ENCODE data around the gene EIF1AY.

Gene EIF1AY

DNA sequence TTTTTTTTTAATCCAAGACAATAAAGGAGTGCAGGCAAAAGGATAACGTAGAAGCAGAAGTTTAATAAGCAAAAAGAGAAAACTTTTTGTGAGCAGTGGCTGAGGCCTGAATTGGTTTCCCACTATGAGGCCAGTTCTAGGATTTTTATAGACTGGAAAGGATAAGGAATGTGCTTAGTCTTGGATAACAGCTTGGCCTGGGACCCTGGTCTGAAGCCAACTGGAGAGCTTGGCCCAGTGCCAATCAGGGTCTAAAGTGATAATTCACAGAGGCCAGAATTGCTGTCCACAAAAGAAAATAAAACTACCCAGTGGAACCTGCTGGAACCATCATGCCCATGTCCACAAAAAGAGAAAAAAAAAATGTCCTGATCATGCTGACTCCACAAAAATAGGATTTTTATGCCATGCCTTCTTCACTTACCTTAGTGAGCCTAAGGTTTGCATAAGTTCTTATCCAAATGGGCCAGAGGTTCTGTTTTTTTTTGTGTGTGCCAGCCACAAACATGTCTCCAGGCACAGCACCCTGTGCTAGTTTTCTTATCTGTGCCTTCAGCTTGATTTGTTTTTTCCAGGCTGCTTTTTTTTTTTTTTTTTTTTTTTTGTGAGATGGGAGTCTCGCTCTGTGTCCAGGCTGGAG, 15.6 kb upstream of the EIF1AY start:
- Histone ChIP-seq H3K4me3 (ENCODE audit: low read depth, low read length) (no peak overlapping the region), H3K9ac (ENCODE audit: low read depth, low read length) (no peak overlapping the region), H3K27ac (ENCODE audit: low read depth, low read length) (no peak overlapping the region), H3K9me3 (ENCODE audit: control insufficient read depth, insufficient read depth, low read length) (no peaks in the 10 kb centered on the region), H3K36me3 (ENCODE audit: control insufficient read depth, insufficient read depth, low read length) (no peaks in the 10 kb centered on the region), H3K27me3 (ENCODE audit: control insufficient read depth, insufficient read depth, low read length) (no peaks in the 10 kb centered on the region), H3K4me1 (ENCODE audit: control insufficient read depth, insufficient read depth, low read length) (no peaks in the 10 kb centered on the region)

DNA sequence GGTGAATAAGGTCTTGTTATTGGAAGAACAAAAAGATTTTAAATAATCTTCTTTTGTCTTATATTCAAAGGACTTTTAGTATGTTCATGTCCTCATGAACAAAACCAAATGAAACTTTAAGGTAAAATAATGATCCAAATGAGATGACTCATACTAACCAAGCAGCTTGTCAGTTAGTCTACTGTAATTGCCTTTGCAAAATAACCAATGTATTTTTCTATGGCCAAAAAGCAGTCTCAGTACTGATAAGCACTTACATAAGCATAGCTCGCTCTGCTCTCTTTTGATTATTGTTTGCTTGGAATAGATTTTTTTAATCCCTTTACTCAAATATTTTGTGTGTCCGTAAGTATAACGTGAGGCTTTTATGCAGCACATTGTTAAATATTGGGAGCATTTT, 4.3 kb upstream of the EIF1AY start:
- no peaks in the 10 kb centered on the region for H3K36me3 ChIP-seq (ENCODE audit: control insufficient read depth, insufficient read depth, low read length)
- H3K27me3 ChIP-seq (ENCODE audit: control insufficient read depth, insufficient read depth, low read length) = no peaks in the 10 kb centered on the region
- no peaks in the 10 kb centered on the region for H3K9me3 ChIP-seq (ENCODE audit: control insufficient read depth, insufficient read depth, low read length)
- H3K4me1 ChIP-seq (ENCODE audit: control insufficient read depth, insufficient read depth, low read length) = no peaks in the 10 kb centered on the region
- H3K9ac ChIP-seq (ENCODE audit: low read depth, low read length) = no peak overlapping the region
- no peak overlapping the region for H3K4me3 ChIP-seq (ENCODE audit: low read depth, low read length)
- no peak overlapping the region for H3K27ac ChIP-seq (ENCODE audit: low read depth, low read length)

DNA sequence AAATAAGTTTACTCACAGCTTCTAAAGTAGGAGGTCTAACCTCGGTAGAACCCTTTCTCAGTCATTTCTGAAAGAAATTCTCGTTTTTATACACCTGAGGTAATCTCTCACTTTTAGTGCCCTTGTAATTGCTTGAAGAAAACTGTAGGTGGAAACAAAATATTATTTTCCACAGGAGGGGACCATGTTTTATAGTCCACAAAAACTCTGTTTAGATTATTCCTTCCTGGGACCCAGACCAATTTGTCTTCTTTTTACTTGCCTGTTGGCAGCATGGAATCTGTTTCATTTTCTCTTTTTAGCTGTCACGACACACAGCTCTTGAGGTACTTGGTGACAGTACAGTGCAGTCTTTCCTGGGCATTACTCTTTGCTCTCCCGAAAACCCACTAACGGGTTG, 930 bp downstream of the EIF1AY start:
- no peaks in the 10 kb centered on the region for H3K9me3 ChIP-seq (ENCODE audit: control insufficient read depth, insufficient read depth, low read length)
- H3K27me3 ChIP-seq (ENCODE audit: control insufficient read depth, insufficient read depth, low read length) = no peaks in the 10 kb centered on the region
- H3K36me3 ChIP-seq (ENCODE audit: control insufficient read depth, insufficient read depth, low read length) = no peaks in the 10 kb centered on the region
- no peak overlapping the region for H3K4me3 ChIP-seq (ENCODE audit: low read depth, low read length)
- H3K27ac ChIP-seq (ENCODE audit: low read depth, low read length) = no peak overlapping the region
- H3K4me1 ChIP-seq (ENCODE audit: control insufficient read depth, insufficient read depth, low read length) = no peaks in the 10 kb centered on the region
- no peak overlapping the region for H3K9ac ChIP-seq (ENCODE audit: low read depth, low read length)

DNA sequence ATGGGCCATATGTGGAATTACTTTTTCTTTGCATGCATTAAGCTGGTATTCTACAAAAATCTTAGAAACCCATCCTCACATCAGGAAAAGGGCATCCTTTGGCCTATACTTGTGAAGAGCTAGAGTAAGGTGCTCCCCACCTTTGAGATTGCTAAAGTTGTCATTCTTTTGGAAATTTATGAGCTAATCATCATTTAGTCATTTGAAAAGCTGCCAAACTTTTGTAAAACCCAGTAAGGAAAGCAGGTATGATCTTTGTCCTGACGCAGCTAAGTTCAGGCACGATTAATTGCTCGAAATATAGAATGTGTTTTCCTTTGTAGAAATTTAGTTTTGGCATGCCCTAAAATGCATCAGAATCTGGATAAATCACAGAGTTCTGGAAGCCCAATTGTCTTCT, 2.6 kb downstream of the EIF1AY start:
- Histone ChIP-seq H3K27ac (ENCODE audit: low read depth, low read length) (no peak overlapping the region), H3K36me3 (ENCODE audit: control insufficient read depth, insufficient read depth, low read length) (no peaks in the 10 kb centered on the region), H3K27me3 (ENCODE audit: control insufficient read depth, insufficient read depth, low read length) (no peaks in the 10 kb centered on the region), H3K9me3 (ENCODE audit: control insufficient read depth, insufficient read depth, low read length) (no peaks in the 10 kb centered on the region), H3K4me3 (ENCODE audit: low read depth, low read length) (no peak overlapping the region), H3K4me1 (ENCODE audit: control insufficient read depth, insufficient read depth, low read length) (no peaks in the 10 kb centered on the region), H3K9ac (ENCODE audit: low read depth, low read length) (no peak overlapping the region)

DNA sequence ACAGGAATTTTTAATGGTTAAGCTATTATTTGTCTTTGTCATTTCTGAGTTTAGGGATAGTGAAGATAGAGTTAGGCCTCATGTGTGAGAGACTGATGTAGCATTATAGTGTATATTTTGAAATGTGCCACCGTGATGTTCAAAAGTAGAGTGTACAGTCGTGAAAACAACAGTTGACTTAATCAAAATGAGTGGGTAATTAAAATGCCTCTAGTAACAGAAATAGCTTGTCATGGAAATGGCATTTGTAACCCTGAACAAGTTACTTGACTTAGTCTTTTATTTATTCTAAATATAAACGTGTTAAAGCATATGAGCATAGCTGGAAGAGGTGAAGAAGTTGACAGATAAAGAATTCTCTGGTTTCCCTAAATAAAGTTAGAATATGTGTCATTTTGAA, 6.1 kb downstream of the EIF1AY start:
- Histone ChIP-seq H3K4me1 (ENCODE audit: control insufficient read depth, insufficient read depth, low read length) (no peaks in the 10 kb centered on the region), H3K9me3 (ENCODE audit: control insufficient read depth, insufficient read depth, low read length) (no peaks in the 10 kb centered on the region), H3K4me3 (ENCODE audit: low read depth, low read length) (no peak overlapping the region), H3K27ac (ENCODE audit: low read depth, low read length) (no peak overlapping the region), H3K36me3 (ENCODE audit: control insufficient read depth, insufficient read depth, low read length) (no peaks in the 10 kb centered on the region), H3K9ac (ENCODE audit: low read depth, low read length) (no peak overlapping the region), H3K27me3 (ENCODE audit: control insufficient read depth, insufficient read depth, low read length) (no peaks in the 10 kb centered on the region)

DNA sequence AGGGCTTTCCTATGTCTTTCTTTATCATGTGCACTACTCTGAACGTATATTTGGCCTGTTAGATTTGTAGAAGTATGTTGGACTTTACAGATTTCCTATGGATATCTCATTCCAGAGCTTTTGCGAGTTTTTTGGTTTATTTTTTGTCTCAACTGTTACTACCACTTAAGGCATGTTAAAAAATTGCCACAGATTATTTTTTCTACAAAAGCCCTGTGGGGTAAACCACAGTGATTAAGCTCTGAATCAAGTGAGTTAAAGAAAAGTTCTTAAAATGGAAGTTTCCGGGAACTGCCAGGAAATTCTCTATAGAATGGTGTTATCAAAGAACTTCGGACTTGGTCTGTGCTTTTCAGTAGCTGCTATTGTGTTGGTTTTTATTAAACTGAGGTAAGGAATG, 10.6 kb downstream of the EIF1AY start:
- no peak overlapping the region for H3K4me3 ChIP-seq (ENCODE audit: low read depth, low read length)
- no peaks in the 10 kb centered on the region for H3K36me3 ChIP-seq (ENCODE audit: control insufficient read depth, insufficient read depth, low read length)
- no peak overlapping the region for H3K27ac ChIP-seq (ENCODE audit: low read depth, low read length)
- H3K4me1 ChIP-seq (ENCODE audit: control insufficient read depth, insufficient read depth, low read length) = no peaks in the 10 kb centered on the region
- H3K9ac ChIP-seq (ENCODE audit: low read depth, low read length) = no peak overlapping the region
- no peaks in the 10 kb centered on the region for H3K9me3 ChIP-seq (ENCODE audit: control insufficient read depth, insufficient read depth, low read length)
- H3K27me3 ChIP-seq (ENCODE audit: control insufficient read depth, insufficient read depth, low read length) = no peaks in the 10 kb centered on the region
